VCaP (cell line): Measurements from ENCODE around the gene IGSF11.

Experiments
- H3K27ac ChIP-seq: fragments of 450-650 bp; 2 replicates; pipeline ENCODE4 v1.5.1; 2017
- CTCF ChIP-seq: fragments of 450-650 bp; conservative IDR thresholded peaks from 2 replicates; pipeline ENCODE4 v1.5.1; 2017; ENCODE audit warnings: mild to moderate bottlenecking, moderate library complexity

The IGSF11 gene

GRCh38 chr3:118988198-118989130 lies 46.2 kb downstream of the IGSF11 start:
- TF ChIP-seq CTCF = no peak
- H3K27ac ChIP-seq = no peak overlapping the region

GRCh38 chr3:118987477-118987876 lies 47.2 kb downstream of the IGSF11 start:
- TF ChIP-seq CTCF = no peak
- no peak overlapping the region for H3K27ac ChIP-seq

- H3K27ac ChIP-seq = no peak overlapping the region
- TF ChIP-seq CTCF = no peak
Observed at GRCh38 chr3:118986734-118987133, 47.9 kb downstream of the IGSF11 start.

- no peak for TF ChIP-seq CTCF
- no peak overlapping the region for H3K27ac ChIP-seq
Observed at GRCh38 chr3:118984699-118985098, 49.9 kb downstream of the IGSF11 start.

- no peak for TF ChIP-seq CTCF
- H3K27ac ChIP-seq = no peak overlapping the region
Observed at GRCh38 chr3:118981494-118982134, 53.0 kb downstream of the IGSF11 start.

GRCh38 chr3:118980832-118981231 lies 53.8 kb downstream of the IGSF11 start:
- no peak overlapping the region for H3K27ac ChIP-seq

More at GRCh38 chr3:118980832-118981231, 53.8 kb downstream of the IGSF11 start:
- no peak for TF ChIP-seq CTCF
